Small intestine (tissue), 7 donors: ENCODE data around the gene OVCH2. TPM values are rescaled to one million over a fixed set of nuclear protein-coding genes. Genes with fewer than 3 reads are reported as not detected.

ENCODE experiments used
- DNase-seq, 2 donors: peaks; one replicate each; pipeline versions ENCODE4 v3.0.0 to v3.0.0-alpha.2; 2013
- FAIRE-seq: peaks from 2 replicates; lab custom pipeline; 2012; peaks lifted over from hg19 to GRCh38; lab: Jason Lieb, UNC
- H3K27ac ChIP-seq, 3 donors: one replicate each; pipeline ENCODE4 v1.5.1; 2013; ENCODE audit warnings: low read length in 2 of 3, mild to moderate bottlenecking in 2 of 3, control low read depth in 1 of 3, inconsistent platforms in 1 of 3, low read depth in 1 of 3, moderate library complexity in 1 of 3
- H3K27me3 ChIP-seq, 3 donors: one replicate each; pipeline ENCODE4 v1.6.1; 2013; ENCODE audit warnings: low read length in 3 of 3, inconsistent platforms in 1 of 3; ENCODE audit not compliant: control insufficient read depth in 3 of 3, insufficient read depth in 3 of 3
- H3K36me3 ChIP-seq, 3 donors: one replicate each; pipeline ENCODE4 v1.6.1; 2013; ENCODE audit warnings: low read length in 3 of 3, inconsistent platforms in 1 of 3, low read depth in 1 of 3, mild to moderate bottlenecking in 1 of 3, moderate library complexity in 1 of 3; ENCODE audit not compliant: control insufficient read depth in 3 of 3, insufficient read depth in 2 of 3
- H3K4me1 ChIP-seq, 3 donors: one replicate each; pipeline ENCODE4 v1.6.1; 2013; ENCODE audit warnings: low read length in 2 of 3, inconsistent platforms in 1 of 3, low read depth in 1 of 3, mild to moderate bottlenecking in 1 of 3, moderate library complexity in 1 of 3; ENCODE audit not compliant: control insufficient read depth in 3 of 3, insufficient read depth in 2 of 3
- H3K4me3 ChIP-seq, 3 donors: one replicate each; pipeline ENCODE4 v1.5.1; 2013; ENCODE audit warnings: low read length in 3 of 3, control low read depth in 1 of 3, inconsistent platforms in 1 of 3, low read depth in 1 of 3, mild to moderate bottlenecking in 1 of 3, moderate library complexity in 1 of 3
- H3K9me3 ChIP-seq, 2 donors: one replicate each; pipeline ENCODE4 v1.6.1; 2013; ENCODE audit warnings: low read depth in 1 of 2, low read length in 1 of 2; ENCODE audit not compliant: control insufficient read depth in 2 of 2, insufficient read depth in 1 of 2
- WGBS, 3 donors: extraction: QIAGEN DNeasy Blood & Tissue Kit; methylation state at CpG; one replicate each; pipeline ENCODE4 v1.1.7; 2013; 5-methylcytosine and 5-hydroxymethylcytosine counted together
- polyA plus RNA-seq, 4 donors: library from polyadenylated mRNA; stranded (reverse) in 3 of 4; unstranded in 1 of 4; fragments of 200-250 nt in 3 of 4; fragments of 120-200 nt in 1 of 4; gene quantifications; one replicate each; pipeline versions ENCODE4 v1.2.1 to v1.2.3, GENCODE V29; 2013
- donor health status: healthy with polysubstance abuse.
- donor health status: control.
- donor health status: control.
- donor health status: Bipolar disorder and iron deficiency.
- donor health status: healthy.

The OVCH2 gene
- polyA plus RNA-seq, 4 donors = 0.19 TPM; not detected in 3

- Histone ChIP-seq H3K27me3 (peaks cover 0 to 24% (median 0%) of the 10 kb centered on the region in 3 donors), H3K4me1 (no peaks in the 10 kb centered on the region), H3K9me3 (no peaks in the 10 kb centered on the region), H3K36me3 (no peaks in the 10 kb centered on the region), H3K4me3 (no peak overlapping the region), H3K27ac (no peak overlapping the region)
- DNase-seq (no peak), FAIRE-seq (no peak)
- 56 to 63% (median 56%) methylated on average over 6 of the region's 6 CpGs for WGBS, 3 donors
Observed at GRCh38 chr11:7691759-7692350, 14.4 kb downstream of the OVCH2 start.

DNA sequence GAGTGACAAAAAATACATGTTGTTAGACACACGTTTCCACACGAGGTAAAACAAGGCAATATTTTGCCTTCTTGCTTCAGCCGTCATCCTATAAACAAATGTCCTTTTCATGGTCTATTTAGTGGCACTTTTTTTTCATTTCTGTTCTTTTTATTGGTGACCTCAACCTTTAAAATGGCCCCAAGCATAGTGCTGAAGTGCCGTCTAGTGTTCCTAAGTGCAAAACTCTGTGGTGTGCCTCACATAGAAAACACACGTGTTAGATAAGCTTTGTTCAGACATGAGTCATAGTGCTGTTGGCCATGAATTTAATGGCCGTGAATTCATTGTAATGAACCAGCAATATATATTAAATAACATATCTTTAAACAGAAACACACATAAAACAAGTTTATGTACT, 15.6 kb downstream of the OVCH2 start:
- Histone ChIP-seq H3K4me3 (no peak overlapping the region), H3K4me1 (no peaks in the 10 kb centered on the region), H3K36me3 (no peaks in the 10 kb centered on the region), H3K27me3 (peaks cover 0 to 24% (median 0%) of the 10 kb centered on the region in 3 donors), H3K9me3 (no peaks in the 10 kb centered on the region), H3K27ac (no peak overlapping the region)
- FAIRE-seq (no peak), DNase-seq (no peak)
- WGBS, 3 donors = 35 to 68% (median 49%) methylated on average over 6 of the region's 6 CpGs

- Histone ChIP-seq H3K27me3 (peaks cover 0 to 21% (median 0%) of the 10 kb centered on the region in 3 donors), H3K27ac (no peak overlapping the region), H3K36me3 (no peaks in the 10 kb centered on the region), H3K9me3 (no peaks in the 10 kb centered on the region), H3K4me3 (no peak overlapping the region), H3K4me1 (no peaks in the 10 kb centered on the region)
- FAIRE-seq (no peak), DNase-seq (no peak)
- 49 to 69% (median 67%) methylated on average over 4 of the region's 4 CpGs for WGBS, 3 donors
Observed at GRCh38 chr11:7689239-7689638, 17.0 kb downstream of the OVCH2 start.

DNA sequence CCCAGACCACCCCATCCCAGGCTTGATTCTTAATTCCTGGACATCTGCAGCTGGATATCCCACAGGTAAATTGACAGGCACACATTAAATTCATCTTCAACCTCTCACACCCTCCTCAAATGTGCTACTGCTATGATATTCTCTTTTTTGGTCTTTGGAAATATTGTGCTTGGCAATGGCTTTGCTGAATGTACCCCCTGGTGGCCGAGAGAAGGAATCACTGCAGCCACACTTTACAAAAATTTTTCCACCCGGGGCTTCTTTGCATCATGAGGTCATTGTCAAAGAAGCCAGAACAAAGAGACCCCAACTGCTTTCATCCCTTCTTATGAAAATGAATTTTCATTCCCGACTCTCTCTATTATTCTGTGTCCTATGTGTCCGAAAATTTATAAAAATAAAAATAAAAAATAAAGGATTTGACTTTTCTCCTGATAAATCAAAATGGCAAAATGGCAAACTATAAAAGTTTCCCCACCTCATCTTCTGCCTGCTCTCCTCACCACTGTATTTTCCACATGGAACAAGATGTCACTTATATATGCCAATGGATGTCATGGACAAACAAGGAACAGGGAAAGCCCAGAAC, 17.9 kb downstream of the OVCH2 start:
- peak; percentile 35 to 36 for DNase-seq
- Histone ChIP-seq H3K27me3 (peaks cover 0 to 13% (median 0%) of the 10 kb centered on the region in 3 donors), H3K27ac (no peak overlapping the region), H3K9me3 (no peaks in the 10 kb centered on the region), H3K4me3 (no peak overlapping the region), H3K36me3 (no peaks in the 10 kb centered on the region), H3K4me1 (no peaks in the 10 kb centered on the region)
- WGBS, 3 donors = 12 to 13% (median 13%) methylated on average over 4 of the region's 4 CpGs
- FAIRE-seq = no peak

- 95 to 100% (median 97%) methylated on average over 1 of the region's 1 CpG for WGBS, 3 donors
- FAIRE-seq (no peak), DNase-seq (no peak)
- Histone ChIP-seq H3K27me3 (peaks cover 0 to 8% (median 0%) of the 10 kb centered on the region in 3 donors), H3K36me3 (no peaks in the 10 kb centered on the region), H3K9me3 (no peaks in the 10 kb centered on the region), H3K4me1 (no peaks in the 10 kb centered on the region), H3K4me3 (no peak overlapping the region), H3K27ac (no peak overlapping the region)
Observed at GRCh38 chr11:7687386-7687785, 18.9 kb downstream of the OVCH2 start.

DNA sequence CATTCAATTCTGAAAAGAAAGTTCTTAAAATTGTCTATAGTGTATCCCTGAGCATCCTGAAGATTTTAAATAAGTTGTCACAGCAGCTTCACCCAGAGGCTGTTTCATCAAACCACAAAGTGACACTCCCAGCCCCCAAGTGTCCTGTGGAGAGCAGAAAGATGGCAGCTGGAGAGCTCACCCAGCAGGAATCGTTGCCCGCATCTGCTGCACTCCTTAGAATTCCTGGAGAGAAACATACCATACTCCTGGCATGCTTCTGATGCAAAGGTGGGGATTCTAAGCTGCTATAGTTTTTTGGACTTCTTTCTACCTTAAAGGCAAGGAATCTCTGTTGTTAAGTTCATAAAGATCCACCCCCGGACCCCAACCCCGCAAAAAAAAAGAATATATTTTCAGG, 19.5 kb downstream of the OVCH2 start:
- H3K4me1 ChIP-seq = no peaks in the 10 kb centered on the region
- no peak overlapping the region for H3K4me3 ChIP-seq
- DNase-seq (no peak), FAIRE-seq (no peak)
- no peak overlapping the region for H3K27ac ChIP-seq
- no peaks in the 10 kb centered on the region for H3K36me3 ChIP-seq
- WGBS, 3 donors = 87 to 88% (median 88%) methylated on average over 4 of the region's 4 CpGs
- H3K9me3 ChIP-seq = no peaks in the 10 kb centered on the region
- peaks cover 0 to 12% (median 0%) of the 10 kb centered on the region in 3 donors for H3K27me3 ChIP-seq

DNA sequence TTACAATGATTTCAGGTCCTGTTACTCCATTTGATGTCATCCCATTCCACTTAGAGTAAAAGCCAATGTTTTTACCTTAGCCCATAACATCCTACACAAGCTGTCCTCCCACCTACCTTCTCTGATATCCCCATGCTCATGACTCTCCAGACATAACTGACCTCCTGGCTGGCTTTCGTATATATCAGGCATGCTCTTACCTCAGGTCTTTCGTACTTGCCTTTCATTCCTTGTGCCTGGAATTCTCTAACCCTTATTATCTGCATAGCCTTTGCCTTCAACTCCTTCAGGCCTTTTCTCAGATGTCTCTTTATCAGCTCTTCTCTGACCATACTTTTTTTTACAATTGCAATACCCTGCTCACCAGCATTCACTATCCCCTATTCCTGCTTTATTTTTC, 22.7 kb downstream of the OVCH2 start:
- H3K9me3 ChIP-seq = no peaks in the 10 kb centered on the region
- no peak overlapping the region for H3K4me3 ChIP-seq
- H3K36me3 ChIP-seq = no peaks in the 10 kb centered on the region
- no peaks in the 10 kb centered on the region for H3K4me1 ChIP-seq
- FAIRE-seq (no peak), DNase-seq (no peak)
- WGBS, 3 donors = 82 to 91% (median 87%) methylated on average over 2 of the region's 2 CpGs
- peaks cover 0 to 16% (median 0%) of the 10 kb centered on the region in 3 donors for H3K27me3 ChIP-seq
- no peak overlapping the region for H3K27ac ChIP-seq

DNA sequence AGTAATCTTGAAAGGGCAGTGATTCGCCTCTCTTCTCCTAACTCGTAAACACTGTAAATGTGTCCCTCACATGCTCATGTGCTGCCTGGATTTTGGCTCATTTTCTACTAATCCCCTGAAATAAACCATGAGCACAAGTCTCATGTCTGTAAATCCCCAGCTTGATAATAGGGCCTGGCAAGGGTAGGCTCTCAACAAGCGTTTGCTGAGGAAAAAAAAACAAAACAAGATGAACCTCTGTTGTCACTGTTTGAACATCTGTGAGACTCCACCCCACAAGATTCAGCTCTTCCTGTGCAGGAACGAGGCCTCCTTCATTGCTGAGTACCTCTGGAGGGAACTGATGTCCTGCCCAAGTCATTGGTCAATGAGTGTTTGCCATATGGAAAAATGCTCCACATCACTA, 28.5 kb downstream of the OVCH2 start:
- no peak overlapping the region for H3K4me3 ChIP-seq
- peaks cover 0 to 10% (median 0%) of the 10 kb centered on the region in 3 donors for H3K4me1 ChIP-seq
- no peak overlapping the region for H3K27ac ChIP-seq
- no peaks in the 10 kb centered on the region for H3K9me3 ChIP-seq
- no peak for DNase-seq
- no peaks in the 10 kb centered on the region for H3K36me3 ChIP-seq
- FAIRE-seq = no peak
- WGBS, 3 donors = 50 to 59% (median 57%) methylated on average over 4 of the region's 4 CpGs
- peaks cover 0 to 48% (median 0%) of the 10 kb centered on the region in 3 donors for H3K27me3 ChIP-seq
